HCEC 1CT (cell line): ENCODE results near the gene DAP3.
"Not testable (repeated sequence)": the region's sequence is repeated elsewhere in the genome, so short reads cannot be mapped to it uniquely, and the experiment has no call there.

ENCODE experiments used
- DNase-seq: peaks from one replicate; pipeline ENCODE4 v3.0.0-alpha.2; 2017

The DAP3 gene

GRCh38 chr1:155719703-155720102, 30.8 kb downstream of the DAP3 start:
- DNase-seq = no peak

GRCh38 chr1:155725142-155725541, 36.3 kb downstream of the DAP3 start:
- no peak for DNase-seq

GRCh38 chr1:155729031-155729898, 40.4 kb downstream of the DAP3 start:
- peak; percentile 52 for DNase-seq

GRCh38 chr1:155740995-155741394, 52.1 kb downstream of the DAP3 start:
- DNase-seq = no peak

- no peak for DNase-seq
Measured at GRCh38 chr1:155741908-155742307, 53.0 kb downstream of the DAP3 start.

GRCh38 chr1:155744711-155745283, 55.9 kb downstream of the DAP3 start:
- no peak for DNase-seq

GRCh38 chr1:155745284-155746228, 56.7 kb downstream of the DAP3 start:
- DNase-seq = peak; percentile 96

- DNase-seq = not testable (repeated sequence)
Measured at GRCh38 chr1:155747586-155747985, 58.7 kb downstream of the DAP3 start.

- DNase-seq = not testable (repeated sequence)
Measured at GRCh38 chr1:155748141-155748540, 59.2 kb downstream of the DAP3 start.

- DNase-seq = not testable (repeated sequence)
Measured at GRCh38 chr1:155759017-155759416, 70.1 kb downstream of the DAP3 start.

GRCh38 chr1:155759966-155760630, 71.2 kb downstream of the DAP3 start:
- DNase-seq = no peak

- no peak for DNase-seq
Measured at GRCh38 chr1:155760751-155761475, 72.0 kb downstream of the DAP3 start.

GRCh38 chr1:155761736-155762405, 73.0 kb downstream of the DAP3 start:
- no peak for DNase-seq

- peak; percentile 85 for DNase-seq
Measured at GRCh38 chr1:155763090-155763815, 74.4 kb downstream of the DAP3 start.

- DNase-seq = not testable (repeated sequence)
Measured at GRCh38 chr1:155763989-155764388, 75.1 kb downstream of the DAP3 start.

GRCh38 chr1:155767399-155767989, 78.6 kb downstream of the DAP3 start:
- DNase-seq = not testable (repeated sequence)

- DNase-seq = no peak
Measured at GRCh38 chr1:155769257-155769656, 80.4 kb downstream of the DAP3 start.

GRCh38 chr1:155773221-155773620, 84.3 kb downstream of the DAP3 start:
- DNase-seq = no peak

GRCh38 chr1:155776414-155776813, 87.5 kb downstream of the DAP3 start:
- peak; percentile 1 for DNase-seq

GRCh38 chr1:155777582-155777981, 88.7 kb downstream of the DAP3 start:
- no peak for DNase-seq
